Left ventricle myocardium inferior (tissue), 1 donor: Measurements from ENCODE around the gene ITPRIPL2. TPM values are rescaled to one million over a fixed set of nuclear protein-coding genes. Genes with fewer than 3 reads are reported as not detected.

Source experiments
- DNase-seq: peaks from one replicate; pipeline ENCODE4 v3.0.0-alpha.2; 2020
- H3K27ac ChIP-seq: fragments of 200-600 bp; replicated peaks from 2 replicates; pipeline ENCODE4 v1.8.0; 2021
- H3K27me3 ChIP-seq: fragments of 200-600 bp; 2 replicates; pipeline ENCODE4 v1.8.0; 2021; ENCODE audit warnings: low read depth
- H3K36me3 ChIP-seq: fragments of 200-600 bp; 2 replicates; pipeline ENCODE4 v1.8.0; 2021
- H3K4me1 ChIP-seq: fragments of 200-600 bp; 2 replicates; pipeline ENCODE4 v1.8.0; 2021
- H3K4me3 ChIP-seq: fragments of 200-600 bp; 2 replicates; pipeline ENCODE4 v1.8.0; 2021; ENCODE audit warnings: mild to moderate bottlenecking, moderate library complexity
- H3K9me3 ChIP-seq: fragments of 200-600 bp; replicated peaks from 2 replicates; pipeline ENCODE4 v1.8.0; 2021
- CTCF ChIP-seq: fragments of 200-600 bp; IDR thresholded peaks from 2 replicates; pipeline ENCODE4 v1.8.0; 2021; ENCODE audit warnings: antibody characterized with exemption, mild to moderate bottlenecking, borderline replicate concordance
- intact Hi-C: fragments of 100-400 bp; cut with micrococcal nuclease; formaldehyde crosslinking; loops from one replicate; pipeline ENCODE4 v1.11.0; 2022
- total RNA-seq: library from RNA; stranded (reverse); fragmentation: NEBNext Ultra II Directional; extraction: Animal tissue kit (Norgen Biotek cat#: 25700); gene quantifications from one replicate; pipeline ENCODE4 v1.2.1, GENCODE V29; 2021
- donor health status: DM: no; HTN: yes; CAD: no; lungs with severe emphysema.

The ITPRIPL2 gene
- total RNA-seq, 1 donor from 2014 or later: 12.3 TPM

- no peaks in the 10 kb centered on the region for H3K27me3 ChIP-seq
- H3K27ac ChIP-seq: no peak overlapping the region
- intact Hi-C loops: no loop called here
Observed at GRCh38 chr16:19094542-19095365, 19.0 kb upstream of the ITPRIPL2 start.

GRCh38 chr16:19095654-19096053 lies 18.1 kb upstream of the ITPRIPL2 start:
- TF ChIP-seq CTCF: no peak
- Histone ChIP-seq H3K9me3 (peaks cover 6% of the 10 kb centered on the region), H3K4me1 (no peaks in the 10 kb centered on the region), H3K4me3 (no peak overlapping the region), H3K36me3 (no peaks in the 10 kb centered on the region), H3K27me3 (no peaks in the 10 kb centered on the region), H3K27ac (no peak overlapping the region)
- intact Hi-C loops: no loop called here
- DNase-seq: no peak

More at GRCh38 chr16:19094542-19095365, 19.0 kb upstream of the ITPRIPL2 start:
- DNase-seq: no peak
- Histone ChIP-seq H3K9me3 (no peaks in the 10 kb centered on the region), H3K4me1 (no peaks in the 10 kb centered on the region), H3K4me3 (no peak overlapping the region), H3K36me3 (no peaks in the 10 kb centered on the region)
- no peak for TF ChIP-seq CTCF

GRCh38 chr16:19098173-19098572 lies 15.6 kb upstream of the ITPRIPL2 start:
- intact Hi-C loops: no loop called here
- DNase-seq: no peak

GRCh38 chr16:19102187-19102872 lies 11.4 kb upstream of the ITPRIPL2 start:
- H3K27me3 ChIP-seq: no peaks in the 10 kb centered on the region
- H3K36me3 ChIP-seq: no peaks in the 10 kb centered on the region
- no peak overlapping the region for H3K4me3 ChIP-seq
- DNase-seq: no peak
- no peak for TF ChIP-seq CTCF
- H3K4me1 ChIP-seq: no peaks in the 10 kb centered on the region
- H3K27ac ChIP-seq: no peak overlapping the region
- intact Hi-C loops: no loop called here
- H3K9me3 ChIP-seq: peaks cover 6% of the 10 kb centered on the region

More at GRCh38 chr16:19098173-19098572, 15.6 kb upstream of the ITPRIPL2 start:
- Histone ChIP-seq H3K4me1 (no peaks in the 10 kb centered on the region), H3K36me3 (no peaks in the 10 kb centered on the region), H3K27me3 (no peaks in the 10 kb centered on the region), H3K9me3 (peaks cover 6% of the 10 kb centered on the region), H3K4me3 (no peak overlapping the region), H3K27ac (no peak overlapping the region)
- TF ChIP-seq CTCF: no peak

GRCh38 chr16:19104607-19105006 lies 9.2 kb upstream of the ITPRIPL2 start:
- Histone ChIP-seq H3K27me3 (no peaks in the 10 kb centered on the region), H3K27ac (no peak overlapping the region), H3K36me3 (no peaks in the 10 kb centered on the region), H3K9me3 (peaks cover 6% of the 10 kb centered on the region), H3K4me1 (no peaks in the 10 kb centered on the region), H3K4me3 (no peak overlapping the region)
- no peak for DNase-seq
- intact Hi-C loops: no loop called here
- no peak for TF ChIP-seq CTCF
